ENCODE results near the gene CD6.

The CD6 gene

DNA sequence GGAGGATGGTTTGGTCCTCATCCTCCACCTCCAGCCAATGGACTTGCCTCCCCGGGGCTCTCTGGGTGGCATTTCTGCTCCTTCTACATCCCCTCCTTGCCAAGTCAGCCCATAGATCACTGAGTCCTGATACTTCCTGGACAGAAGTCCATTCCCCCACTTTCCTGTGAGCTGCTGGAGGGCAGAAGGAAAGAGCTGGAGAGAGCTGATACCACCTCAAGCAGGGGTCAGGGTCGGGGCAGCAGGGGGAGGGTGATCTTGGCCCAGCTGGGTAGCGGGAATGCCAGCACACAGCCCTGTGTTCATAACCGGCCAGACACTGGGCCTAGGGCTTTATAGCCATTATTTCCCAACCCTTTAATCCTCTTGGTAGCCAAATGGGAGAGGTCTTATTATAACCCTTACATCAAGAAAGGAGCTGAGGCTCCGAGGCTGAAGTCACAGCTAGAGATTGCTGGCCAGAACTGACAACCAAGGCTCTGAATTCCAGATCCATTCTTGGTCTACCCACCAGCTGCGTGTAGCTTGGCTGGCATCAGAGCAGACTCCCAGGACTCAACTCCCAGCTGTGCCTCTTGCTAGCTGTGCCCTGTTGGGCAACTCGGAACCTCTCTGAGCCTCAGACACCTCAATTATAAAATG is 39.9 kb downstream of the CD6 start:
- no peak for ATAC-seq

DNA sequence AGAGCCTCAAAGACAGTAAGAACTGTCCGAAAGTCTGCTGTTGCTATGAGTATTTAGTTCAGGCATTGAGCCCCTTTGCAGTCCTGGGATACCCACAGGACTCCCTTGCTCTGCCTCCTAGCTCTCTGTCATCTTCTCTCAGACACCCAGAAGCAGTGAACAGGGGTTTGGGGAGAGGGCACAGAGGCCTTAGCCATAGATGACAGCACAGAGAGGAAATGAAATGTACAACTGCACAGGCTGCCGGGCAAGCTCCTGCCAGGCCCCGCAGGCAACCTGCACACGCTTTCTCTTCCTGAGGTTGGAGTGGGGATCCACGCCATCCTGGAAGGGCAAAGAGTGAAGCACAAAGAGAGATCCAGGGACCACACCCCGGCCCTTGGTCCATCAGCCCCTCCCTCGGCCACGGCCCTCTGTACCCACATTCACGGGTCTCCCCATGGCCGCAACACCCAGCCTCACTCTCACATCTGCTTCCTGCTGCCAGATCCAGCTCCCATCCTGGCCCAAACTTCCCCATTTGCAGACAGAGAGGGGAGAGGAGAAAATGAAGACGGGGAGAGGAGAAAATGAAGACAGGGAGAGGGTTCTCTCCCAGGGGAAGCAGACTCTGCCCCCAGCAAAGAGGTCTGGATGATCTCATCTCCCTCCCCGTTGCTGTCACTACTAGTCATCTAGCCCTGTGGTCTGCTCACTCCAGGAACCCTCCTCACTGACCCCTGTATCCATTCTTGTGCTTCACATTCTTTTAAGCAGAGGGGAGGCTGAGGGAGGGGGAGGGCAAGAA is 40.7 kb downstream of the CD6 start:
- ATAC-seq, result no peak

DNA sequence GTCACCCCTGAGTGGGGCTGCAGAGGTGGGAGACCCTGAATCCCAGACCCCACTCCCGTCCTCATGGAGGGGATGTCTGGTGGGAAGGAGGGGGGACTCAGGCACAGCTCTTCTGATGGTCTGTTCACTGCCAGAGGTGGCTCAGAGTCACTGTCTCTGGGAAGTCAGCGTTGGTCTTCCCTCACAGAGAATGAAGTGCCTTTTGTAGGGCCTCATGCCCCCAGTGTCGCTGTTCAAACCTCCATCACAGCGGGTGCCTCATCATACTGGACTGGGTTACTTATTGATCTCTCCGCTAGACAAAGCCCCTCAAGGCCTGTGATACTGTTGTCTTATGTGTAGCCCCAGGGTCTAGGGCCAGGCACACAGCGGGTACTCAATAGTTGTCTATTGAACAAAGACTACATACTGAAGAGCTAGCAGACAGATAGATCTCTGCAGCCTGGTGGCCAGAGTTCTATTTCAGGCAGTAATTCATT is 41.3 kb downstream of the CD6 start:
- ATAC-seq, result no peak

DNA sequence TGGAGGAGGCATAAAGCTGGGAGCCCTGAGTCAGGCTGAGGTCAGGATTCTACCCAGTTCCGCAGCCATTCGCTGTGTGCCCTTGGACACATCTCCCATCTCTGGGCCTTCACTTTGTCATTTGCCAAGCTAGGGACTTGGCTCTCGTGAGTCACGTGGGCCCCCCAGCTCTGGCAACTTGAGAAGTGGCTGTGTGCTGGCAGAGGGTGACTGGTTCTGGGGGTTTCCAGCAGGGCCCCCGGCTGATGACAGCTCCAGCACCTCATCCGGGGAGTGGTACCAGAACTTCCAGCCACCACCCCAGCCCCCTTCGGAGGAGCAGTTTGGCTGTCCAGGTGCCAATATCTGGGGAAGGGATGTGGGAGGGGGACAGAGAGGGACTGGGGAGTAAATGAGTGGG is 46.6 kb downstream of the CD6 start:
- no peak for ATAC-seq

DNA sequence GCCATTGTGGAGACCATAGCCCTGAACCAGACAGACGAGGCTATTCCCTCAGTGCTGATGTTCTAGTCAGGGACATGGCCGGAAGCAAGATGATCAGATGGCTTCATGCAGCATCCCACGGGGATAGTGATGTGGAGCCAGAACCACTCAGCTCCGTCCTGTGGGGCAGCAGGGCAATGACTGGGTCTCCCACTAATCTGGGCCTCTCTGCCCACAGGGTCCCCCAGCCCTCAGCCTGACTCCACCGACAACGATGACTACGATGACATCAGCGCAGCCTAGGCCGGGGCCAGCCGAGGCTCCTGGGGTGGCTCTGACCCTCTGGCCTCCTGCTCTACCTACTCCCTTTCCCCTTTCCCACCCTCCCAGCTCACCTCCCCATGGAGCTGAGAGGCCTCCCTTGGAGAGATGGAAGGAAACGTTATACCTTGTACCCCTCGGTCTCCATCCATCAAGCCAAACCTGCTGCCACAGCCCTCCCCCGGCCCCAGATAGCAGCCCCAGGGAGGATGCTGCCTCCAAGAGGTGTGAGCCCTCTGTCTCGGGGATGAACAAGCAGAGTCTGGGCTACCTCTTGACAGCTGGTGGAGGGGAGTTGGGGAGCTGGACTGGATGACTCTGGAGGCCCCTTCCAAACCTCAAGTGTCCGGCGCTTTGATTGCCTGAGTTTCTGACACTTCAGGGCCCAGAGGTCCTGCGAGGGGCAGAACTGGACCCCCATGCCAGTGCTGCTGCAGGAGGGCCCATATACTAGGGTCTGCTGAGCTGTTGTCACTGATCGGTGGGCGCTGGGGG is 47.8 kb downstream of the CD6 start:
- no peak for ATAC-seq

DNA sequence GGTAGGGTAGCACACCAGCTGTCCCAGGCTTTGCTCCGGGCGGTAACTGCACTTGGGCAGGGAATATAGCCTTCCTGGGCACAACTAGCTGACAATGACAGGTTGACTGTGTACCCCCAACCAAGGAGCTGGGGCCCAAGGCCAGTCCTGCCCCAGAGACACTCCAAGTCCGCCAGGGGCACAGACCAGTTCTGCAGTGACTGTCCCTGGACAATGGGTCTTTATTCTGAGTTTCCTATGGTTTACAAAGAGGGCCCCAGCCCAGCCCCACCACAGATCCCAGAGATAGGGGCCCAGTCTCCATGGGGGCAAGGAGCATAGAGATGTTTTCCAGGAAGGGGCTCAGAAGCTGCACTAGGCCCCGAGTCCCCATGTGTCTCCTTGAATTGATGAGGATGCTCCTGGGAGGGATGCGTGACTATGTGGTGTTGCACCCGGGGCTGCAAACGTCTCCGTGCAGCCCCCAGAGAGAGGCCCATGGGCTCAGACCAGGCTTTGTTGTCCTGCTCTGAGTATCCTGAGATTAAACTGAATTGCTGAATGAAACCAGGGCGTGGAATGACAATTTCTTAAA is 48.4 kb downstream of the CD6 start:
- ATAC-seq, result no peak

DNA sequence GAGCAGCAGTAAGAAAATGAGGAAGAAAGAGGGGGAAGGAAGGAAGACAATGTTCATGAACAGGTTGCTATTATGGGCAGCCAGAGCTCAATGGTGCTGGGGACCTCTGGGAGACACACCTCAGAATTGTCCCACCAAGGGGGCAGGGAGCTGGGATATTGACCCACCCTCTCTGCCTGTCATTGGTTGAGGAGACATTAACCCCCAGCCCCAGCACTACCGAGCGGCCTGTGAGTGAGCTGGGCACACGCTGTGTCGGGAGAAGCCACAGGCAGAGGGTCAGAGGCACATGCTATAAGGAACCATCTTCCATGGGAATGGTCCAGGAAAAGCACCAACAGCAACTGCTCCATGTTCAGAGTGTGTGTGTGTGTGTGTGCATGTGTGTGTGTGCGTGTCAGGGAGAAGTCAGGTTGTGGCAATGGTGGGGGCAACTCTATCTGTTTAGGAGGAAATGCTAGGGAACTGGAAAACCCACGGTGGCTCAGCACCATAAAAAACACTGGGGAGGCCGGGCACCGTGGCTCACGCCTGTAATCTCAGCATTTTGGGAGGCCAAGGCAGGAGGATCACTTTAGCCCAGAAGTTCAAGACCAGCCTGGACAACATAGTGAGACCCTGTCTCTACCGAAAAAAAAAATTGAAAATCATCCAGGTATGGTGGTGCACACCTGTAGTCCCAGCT is 49.2 kb downstream of the CD6 start:
- ATAC-seq, result no peak

DNA sequence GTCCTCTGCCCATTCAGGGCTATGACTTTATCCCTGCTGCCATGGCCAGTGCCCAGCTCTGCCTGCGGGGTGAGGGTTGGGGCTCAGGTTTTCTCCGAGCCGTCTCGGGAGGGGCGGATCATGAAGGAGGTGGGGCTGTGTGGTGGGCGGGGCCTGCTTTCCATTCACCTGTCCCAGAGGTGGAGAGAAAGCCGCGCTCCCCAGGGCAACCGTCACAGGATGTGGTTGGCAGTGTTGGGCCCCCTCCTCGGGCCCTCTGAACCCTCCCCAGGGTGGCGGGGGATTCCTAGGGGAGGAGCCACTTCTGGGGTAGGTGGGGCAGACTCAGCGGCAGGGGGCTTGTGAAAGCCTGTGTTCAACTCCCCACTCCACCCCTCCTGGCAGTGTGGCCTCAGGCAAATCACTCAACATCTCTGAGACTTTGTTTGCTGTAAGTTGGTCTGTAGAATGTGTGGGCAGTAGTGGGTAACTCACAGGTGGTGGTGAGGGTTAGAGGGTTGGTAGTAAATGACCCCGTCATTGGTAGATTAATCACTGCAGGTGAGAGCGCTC is 50.3 kb downstream of the CD6 start:
- ATAC-seq, result peak; percentile 62

DNA sequence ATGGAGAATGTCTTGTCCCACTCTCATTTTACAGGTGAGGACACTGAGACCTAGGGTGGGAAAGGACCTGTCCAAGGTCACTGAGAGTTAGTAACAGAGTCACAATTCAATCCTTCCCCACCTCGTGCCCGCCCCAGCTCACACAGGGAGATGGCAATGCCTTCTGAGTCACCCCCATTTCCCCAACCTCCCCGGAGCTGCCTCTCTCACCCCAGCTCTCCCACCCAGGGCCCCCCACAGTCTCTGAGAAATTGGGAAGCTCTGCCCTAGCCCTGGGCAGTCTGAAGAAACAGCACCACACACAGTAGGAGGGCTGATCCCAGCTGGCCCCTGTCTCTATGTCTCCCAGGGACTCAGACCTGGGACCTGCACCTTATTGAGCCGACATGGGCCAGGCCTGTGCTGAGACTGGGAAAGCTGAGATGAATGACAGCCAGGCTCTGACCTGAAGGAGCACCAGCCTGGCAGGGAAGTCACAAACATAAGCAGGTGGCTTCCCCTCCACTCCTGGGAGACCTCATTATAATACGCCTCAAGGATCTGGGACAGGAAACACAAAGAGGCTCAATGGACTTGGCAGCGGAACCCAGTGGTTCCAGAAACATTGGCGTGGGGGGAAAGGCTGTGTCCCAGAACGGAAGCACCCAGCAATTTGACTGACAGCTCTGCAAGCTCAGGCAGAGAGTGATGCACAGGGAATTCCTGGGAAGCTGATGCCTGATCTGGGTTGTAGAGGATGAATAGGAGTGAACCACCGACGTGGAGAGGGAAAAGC is 51.0 kb downstream of the CD6 start:
- ATAC-seq, result no peak

DNA sequence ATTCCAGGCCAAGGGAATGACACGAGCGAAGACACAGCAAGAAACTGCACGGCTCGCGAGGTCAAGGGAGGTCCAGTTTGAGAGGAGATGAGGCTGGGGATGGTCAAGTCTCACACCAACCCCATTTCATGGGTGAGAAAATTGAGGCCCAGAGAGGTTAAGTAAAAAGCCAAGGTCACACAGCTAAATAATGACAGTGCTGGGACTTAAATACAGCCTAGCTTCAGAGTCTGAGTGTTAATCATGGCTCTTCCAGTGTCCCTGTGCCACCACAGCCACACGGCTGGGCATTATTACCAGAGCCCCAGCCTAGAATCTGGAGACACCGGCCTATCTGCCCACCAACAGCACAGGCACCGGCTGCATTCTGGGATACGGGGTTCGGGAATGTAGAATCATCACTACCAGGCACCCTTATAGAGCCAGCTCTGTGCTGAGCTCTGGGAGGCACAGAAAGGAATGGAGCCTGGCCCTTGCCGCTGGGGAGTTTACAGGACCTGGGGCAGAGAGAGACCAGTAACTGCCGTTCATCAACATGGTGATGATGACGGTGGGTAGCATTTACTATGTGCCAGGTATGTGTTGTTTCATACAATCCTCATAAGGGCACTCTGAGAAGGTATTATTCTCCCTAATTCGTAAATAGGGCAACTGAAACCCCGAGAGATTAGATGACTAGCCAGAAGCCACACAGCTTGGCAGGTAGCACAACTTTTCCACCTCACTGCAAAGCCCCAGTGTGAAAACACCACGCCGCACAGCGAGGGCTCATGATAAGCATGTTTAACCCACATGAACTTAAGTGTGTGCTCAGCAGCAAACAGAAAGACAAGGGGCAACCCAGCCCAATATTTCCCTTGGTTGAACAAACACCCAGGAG is 51.8 kb downstream of the CD6 start:
- ATAC-seq, result peak; percentile 46 to 52

DNA sequence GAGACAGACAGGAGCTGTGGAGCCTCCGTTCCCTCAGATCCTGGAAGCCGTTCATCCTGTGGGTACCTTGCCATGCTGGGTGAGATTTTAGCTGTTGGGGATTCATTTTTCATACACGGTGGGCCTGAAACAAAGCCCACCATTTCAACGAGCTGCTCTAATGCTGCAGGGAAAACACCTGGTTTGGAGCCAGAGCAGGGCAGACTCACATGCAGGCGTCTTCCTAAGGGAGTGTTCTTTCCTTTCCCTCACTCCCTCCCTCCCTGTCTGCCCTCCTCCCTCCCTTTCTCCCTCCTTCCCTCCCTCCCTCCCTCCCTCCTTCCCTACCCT is 52.5 kb downstream of the CD6 start:
- ATAC-seq, result no peak

DNA sequence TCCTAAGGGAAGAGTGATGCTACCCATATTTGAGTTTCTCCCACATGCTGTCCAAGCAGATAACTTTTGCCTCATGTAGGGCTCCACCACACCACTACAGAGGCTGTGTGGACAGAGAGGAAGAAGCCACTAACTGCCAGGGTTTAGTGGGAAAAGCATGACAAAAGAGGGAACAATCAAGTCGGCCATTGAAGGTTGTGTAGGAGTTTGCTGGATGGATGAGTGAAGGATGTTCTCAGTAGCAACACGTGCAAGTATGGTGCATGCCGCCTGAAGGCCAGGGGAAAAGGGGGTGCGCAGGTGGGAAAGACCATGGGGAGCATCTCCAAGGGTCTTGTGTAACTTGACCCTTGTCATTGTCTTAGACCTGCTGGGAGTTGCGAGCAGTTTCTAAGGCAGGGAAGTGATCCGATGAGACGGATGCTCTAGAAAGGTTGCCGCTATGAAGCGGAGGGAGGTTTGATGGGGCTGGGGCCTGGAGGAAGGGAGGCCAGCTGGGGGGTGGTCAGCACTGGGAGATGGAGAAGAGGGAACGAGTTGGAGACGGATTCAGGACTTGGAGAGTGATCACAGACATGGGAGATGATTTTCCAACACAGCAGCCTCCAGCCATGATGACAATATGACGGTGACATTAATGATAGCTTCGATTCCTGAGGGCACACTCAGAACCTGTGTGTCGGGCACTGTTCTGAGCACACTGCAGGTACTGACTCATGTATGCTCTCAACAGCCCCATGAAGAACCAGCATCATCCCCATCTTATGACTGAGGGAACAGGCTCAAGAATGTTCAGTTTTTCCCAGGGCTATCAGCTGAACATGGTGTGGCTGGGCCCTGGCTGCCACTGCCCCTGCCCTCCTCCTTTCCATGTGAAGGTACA is 53.7 kb downstream of the CD6 start:
- peak; percentile 15 to 18 for ATAC-seq

DNA sequence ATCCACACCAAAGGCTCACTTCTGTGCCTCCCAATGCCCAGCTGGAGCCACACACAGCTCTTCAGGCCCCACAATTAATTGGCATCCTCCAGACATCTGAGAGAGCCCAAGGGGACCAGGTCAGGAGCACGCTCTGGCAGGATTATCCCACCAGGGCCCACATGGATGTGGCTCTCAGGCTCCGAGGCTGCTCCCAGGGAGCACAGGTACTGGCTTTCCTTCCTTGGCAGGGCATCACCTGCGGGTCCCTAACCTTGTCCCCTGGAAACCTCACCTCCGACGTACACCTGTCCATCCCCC is 54.3 kb downstream of the CD6 start:
- no peak for ATAC-seq

DNA sequence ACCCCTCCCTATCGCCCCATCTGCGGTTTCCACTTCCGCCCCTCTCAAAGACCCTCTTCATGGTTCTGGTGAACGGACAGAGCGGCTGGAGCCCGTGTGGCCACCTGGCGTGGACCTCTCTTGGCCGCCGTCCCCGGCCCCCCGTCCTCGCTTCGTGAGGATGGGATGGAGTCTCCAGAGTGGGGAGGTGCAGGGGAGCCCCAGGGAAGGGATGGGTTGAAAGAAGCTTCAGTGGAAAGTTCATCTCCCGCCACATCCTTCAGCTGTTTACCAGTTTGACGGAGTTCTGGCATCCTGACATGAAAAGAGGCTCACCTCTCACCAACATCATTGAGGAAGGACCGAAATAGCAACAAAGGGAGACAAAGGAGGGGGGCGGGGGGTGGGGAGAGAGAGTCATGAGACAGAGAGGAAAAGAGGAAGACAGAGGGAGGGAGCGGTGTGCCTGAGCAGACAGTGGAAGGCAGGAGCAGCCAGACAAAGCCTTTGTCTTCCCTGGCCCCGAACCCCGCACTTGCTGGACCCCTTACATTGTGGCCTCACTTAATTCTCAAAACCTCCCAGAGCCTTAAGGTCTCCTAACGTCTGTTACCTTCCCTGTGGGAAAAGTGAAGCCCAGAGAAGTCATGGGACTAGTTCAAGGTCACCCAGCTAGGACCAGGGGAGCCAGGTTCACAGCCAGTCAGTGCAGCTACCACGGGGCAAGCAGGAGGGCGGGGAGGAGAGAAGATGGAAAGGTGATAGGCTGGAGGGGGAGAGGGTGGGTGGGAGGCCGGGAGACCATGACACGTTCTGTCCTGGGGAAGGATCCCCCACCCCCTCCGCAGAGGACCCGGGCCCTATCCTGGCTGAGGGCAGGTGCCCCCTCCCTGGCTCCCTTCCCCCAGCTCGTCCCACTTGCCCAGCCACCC is 54.9 kb downstream of the CD6 start:
- no peak for ATAC-seq

DNA sequence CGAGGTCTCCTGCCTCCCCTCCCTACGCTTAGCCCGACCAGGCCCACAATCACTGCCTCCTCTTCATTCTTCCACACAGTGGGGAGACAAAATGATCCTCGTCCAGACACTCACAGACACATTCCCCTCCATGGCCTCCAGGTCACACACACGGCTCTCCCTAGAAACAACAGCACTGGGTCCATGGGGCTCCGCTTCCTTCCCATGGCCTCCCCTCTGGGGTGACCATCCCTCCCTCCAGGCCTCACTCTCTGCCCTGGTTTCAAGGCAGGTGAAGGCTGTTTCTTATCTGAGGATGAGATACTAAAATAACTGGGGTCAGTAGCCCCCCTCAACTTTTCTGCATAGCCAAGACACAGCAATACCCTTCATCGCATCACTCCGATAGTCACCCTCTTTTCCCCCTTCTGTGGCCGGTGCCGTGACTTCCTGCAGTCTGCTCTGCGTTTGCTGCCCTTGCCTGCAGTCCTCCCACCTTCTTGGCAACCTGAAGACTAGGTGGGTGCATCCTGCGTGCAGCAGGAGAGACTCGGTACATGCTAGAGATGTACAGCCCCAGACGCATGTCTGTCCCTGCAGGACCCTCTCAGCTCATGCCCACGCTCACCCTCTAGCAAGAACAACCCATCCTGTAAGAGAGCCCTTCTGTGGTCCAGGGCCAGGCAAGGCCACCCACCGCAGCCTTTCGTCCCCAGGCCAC is 55.8 kb downstream of the CD6 start:
- ATAC-seq, result no peak

DNA sequence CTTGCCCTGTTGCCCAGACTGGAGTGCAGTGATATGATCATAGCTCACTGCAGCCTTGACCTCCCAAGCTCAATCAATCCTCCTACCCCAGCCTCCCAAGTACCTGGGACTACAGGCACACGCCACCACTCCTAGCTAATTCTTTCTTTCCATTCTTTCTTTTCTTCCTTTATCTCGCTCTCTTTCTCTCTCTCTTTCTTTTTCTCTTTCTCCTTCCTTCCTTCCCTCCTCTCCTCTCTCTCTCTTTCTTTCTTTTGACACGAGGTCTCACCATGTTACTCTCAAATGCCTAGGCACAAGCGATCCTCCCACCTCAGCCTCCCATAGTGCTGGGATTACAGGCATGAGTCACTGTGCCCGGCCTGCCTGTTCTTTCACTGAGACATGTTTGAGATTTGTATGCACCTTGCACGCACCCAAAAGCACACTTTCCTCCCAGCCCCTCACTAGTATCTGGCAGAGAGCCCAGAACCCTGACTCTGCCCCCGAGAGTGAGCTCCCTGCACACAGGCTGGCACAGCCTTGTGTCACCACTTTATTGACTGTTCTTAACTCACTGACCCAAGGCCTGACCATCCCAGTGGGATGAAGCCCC is 56.8 kb downstream of the CD6 start:
- peak; percentile 51 to 59 for ATAC-seq

DNA sequence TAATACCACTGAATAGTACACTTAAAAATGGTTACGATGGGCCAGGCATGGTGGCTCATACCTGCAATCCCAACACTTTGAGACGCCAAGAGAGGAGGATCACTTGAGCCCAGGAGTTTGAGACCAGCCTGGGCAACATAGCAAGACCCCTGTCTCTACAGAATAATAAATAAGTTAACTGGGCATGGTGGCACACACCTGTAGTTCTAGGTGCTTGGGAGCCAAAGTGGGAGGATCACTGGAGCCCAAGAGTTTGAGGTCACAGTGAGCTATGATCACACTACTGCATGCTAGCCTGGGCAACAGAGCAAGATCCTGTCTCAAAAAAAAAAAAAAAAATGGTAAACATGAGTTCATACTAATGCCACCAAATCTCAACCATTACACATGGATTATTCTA is 61.3 kb downstream of the CD6 start:
- no peak for ATAC-seq

DNA sequence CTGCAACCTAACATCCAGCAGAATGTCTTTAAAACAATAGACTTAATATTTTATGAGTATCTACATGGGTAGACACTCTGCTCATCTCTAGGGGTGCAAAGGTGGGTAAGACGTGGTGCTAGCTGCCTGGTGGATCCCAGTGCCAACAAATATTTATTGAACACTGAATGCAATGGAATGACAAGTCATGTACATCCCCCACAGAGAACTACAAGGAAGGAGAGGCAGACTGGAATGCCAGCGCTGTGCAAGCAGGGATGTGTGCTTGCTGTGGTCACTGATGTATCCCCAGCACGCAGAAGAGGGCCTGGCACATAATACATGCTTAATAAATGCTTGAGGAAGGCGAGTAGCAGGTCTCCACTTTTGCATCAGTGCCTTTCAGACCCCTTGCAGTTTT is 61.9 kb downstream of the CD6 start:
- ATAC-seq, result no peak

Data from activated CD4-positive, CD25-positive, alpha-beta regulatory T cell treated with anti-CD3 and anti-CD28 coated beads, Interleukin-2, amount 50 U/mL, for 24 hours (primary cell).